Hepatocyte (in vitro differentiated cells): Measurements from ENCODE around the gene SLC16A1. TPM values are rescaled to one million over a fixed set of nuclear protein-coding genes. Genes with fewer than 3 reads are reported as not detected.
A peak's percentile ranks its signal among the peaks of the same experiment; 100 is the strongest.
"Not testable (repeated sequence)": the region's sequence is repeated elsewhere in the genome, so short reads cannot be mapped to it uniquely, and the experiment has no call there.

Experiments
- DNase-seq: peaks from one replicate; pipeline ENCODE4 v3.0.0-alpha.2; 2016; ENCODE audit warnings: low spot score
- H2AFZ ChIP-seq: fragments of 200-600 bp; sonication (generic); 2 replicates; pipeline ENCODE4 v1.6.0; 2016; ENCODE audit warnings: antibody characterized with exemption, mild to moderate bottlenecking
- H3K27ac ChIP-seq: fragments of 200-600 bp; sonication (generic); 2 replicates; pipeline ENCODE4 v1.5.1; 2016; ENCODE audit warnings: mild to moderate bottlenecking
- H3K27me3 ChIP-seq: fragments of 200-600 bp; sonication (generic); 2 replicates; pipeline ENCODE4 v1.6.1; 2016
- H3K36me3 ChIP-seq: fragments of 200-600 bp; sonication (generic); replicated peaks from 2 replicates; pipeline ENCODE4 v1.5.1; 2016; ENCODE audit warnings: low read depth; ENCODE audit not compliant: insufficient read depth
- H3K4me1 ChIP-seq: fragments of 200-600 bp; sonication (generic); 2 replicates; pipeline ENCODE4 v1.5.1; 2016; ENCODE audit warnings: mild to moderate bottlenecking, moderate library complexity; ENCODE audit not compliant: insufficient read depth
- H3K4me2 ChIP-seq: fragments of 200-600 bp; sonication (generic); 2 replicates; pipeline ENCODE4 v1.6.0; 2016
- H3K4me3 ChIP-seq: fragments of 200-600 bp; sonication (generic); 2 replicates; pipeline ENCODE4 v1.5.1; 2016; ENCODE audit warnings: mild to moderate bottlenecking
- H3K79me2 ChIP-seq: fragments of 200-600 bp; sonication (generic); 2 replicates; pipeline ENCODE4 v1.6.0; 2017; ENCODE audit warnings: mild to moderate bottlenecking
- H3K9me2 ChIP-seq: fragments of 200-600 bp; sonication (generic); replicated peaks from 2 replicates; pipeline ENCODE4 v1.6.0; 2017; ENCODE audit warnings: mild to moderate bottlenecking; ENCODE audit not compliant: insufficient read depth
- H3K9me3 ChIP-seq: fragments of 200-600 bp; sonication (generic); 2 replicates; pipeline ENCODE4 v1.5.1; 2016; ENCODE audit warnings: low read depth, mild to moderate bottlenecking
- H4K20me1 ChIP-seq: fragments of 200-600 bp; sonication (generic); 2 replicates; pipeline ENCODE4 v1.6.0; 2016; ENCODE audit warnings: mild to moderate bottlenecking; ENCODE audit not compliant: insufficient read depth, poor library complexity, severe bottlenecking
- EZH2 ChIP-seq: fragments of 200-600 bp; sonication (generic); IDR thresholded peaks from 2 replicates; pipeline ENCODE4 v1.6.1; 2016; ENCODE audit warnings: antibody characterized with exemption, mild to moderate bottlenecking, borderline replicate concordance
- EZH2phosphoT487 ChIP-seq: fragments of 200-600 bp; sonication (generic); IDR thresholded peaks from one replicate; pipeline ENCODE4 v1.6.1; 2018; ENCODE audit warnings: antibody characterized with exemption, mild to moderate bottlenecking, low read depth, moderate library complexity; ENCODE audit not compliant: unreplicated experiment, severe bottlenecking
- WGBS: methylation state at CpG from one replicate; pipeline ENCODE4 v1.1.6; 2016; ENCODE audit warnings: low lambda C conversion rate; ENCODE audit errors: missing lambda C conversion rate; 5-methylcytosine and 5-hydroxymethylcytosine counted together
- polyA plus RNA-seq: library from polyadenylated mRNA; unstranded; fragments of >200 nt; fragmentation: Nextera tagmentation; extraction: Ambion mirVana; gene quantifications from 2 replicates; pipeline ENCODE4 v1.2.1, GENCODE V29; 2016
- total RNA-seq: library from RNA; depleted of rRNA; stranded (reverse); fragments of >200 nt; gene quantifications from 2 replicates; pipeline ENCODE4 v1.2.3, GENCODE V29; 2014
- TF ChIP-seq, protein P1 (sequence below): fragments of 200-600 bp; sonication (generic); IDR thresholded peaks from 2 replicates; pipeline ENCODE4 v1.5.1; 2016; ENCODE audit warnings: antibody characterized with exemption, mild to moderate bottlenecking; ENCODE audit not compliant: poor library complexity

SLC16A1 gene
- total and polyA plus RNA-seq, 2 experiments from 2014 or later, result 43.7 to 55.1 TPM

DNA sequence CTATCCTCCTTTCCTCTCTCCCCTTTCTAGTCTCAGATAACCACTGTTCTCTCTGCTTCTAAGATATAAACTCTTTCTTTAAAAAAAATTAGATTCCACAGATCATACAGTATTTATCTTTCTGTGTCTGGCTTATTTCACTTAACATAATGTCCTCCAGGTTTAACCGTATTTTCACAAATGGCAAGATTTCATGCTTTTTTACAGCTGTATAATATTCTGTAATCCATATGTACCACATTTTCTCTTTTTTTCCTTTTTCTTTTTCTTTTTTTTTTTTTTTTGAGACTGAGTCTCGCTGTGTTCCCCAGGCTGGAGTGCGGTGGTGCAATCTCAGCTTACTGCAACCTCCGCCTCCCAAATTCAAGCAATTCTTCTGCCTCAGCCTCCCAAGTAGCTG, 5.1 kb upstream of the SLC16A1 start:
- Histone ChIP-seq H3K9me3 (no peaks in the 10 kb centered on the region), H3K27ac (no peak overlapping the region), H3K4me3 (no peak overlapping the region), H2AFZ (no peak overlapping the region), H3K27me3 (no peaks in the 10 kb centered on the region), H3K4me1 (no peaks in the 10 kb centered on the region), H3K36me3 (no peaks in the 10 kb centered on the region), H4K20me1 (no peaks in the 10 kb centered on the region), H3K79me2 (peaks cover 2% of the 10 kb centered on the region), H3K9me2 (no peaks in the 10 kb centered on the region), H3K4me2 (no peak overlapping the region)
- no peak for TF ChIP-seq EZH2phosphoT487
- no peak for TF ChIP-seq EZH2
- TF ChIP-seq, protein P1, sequence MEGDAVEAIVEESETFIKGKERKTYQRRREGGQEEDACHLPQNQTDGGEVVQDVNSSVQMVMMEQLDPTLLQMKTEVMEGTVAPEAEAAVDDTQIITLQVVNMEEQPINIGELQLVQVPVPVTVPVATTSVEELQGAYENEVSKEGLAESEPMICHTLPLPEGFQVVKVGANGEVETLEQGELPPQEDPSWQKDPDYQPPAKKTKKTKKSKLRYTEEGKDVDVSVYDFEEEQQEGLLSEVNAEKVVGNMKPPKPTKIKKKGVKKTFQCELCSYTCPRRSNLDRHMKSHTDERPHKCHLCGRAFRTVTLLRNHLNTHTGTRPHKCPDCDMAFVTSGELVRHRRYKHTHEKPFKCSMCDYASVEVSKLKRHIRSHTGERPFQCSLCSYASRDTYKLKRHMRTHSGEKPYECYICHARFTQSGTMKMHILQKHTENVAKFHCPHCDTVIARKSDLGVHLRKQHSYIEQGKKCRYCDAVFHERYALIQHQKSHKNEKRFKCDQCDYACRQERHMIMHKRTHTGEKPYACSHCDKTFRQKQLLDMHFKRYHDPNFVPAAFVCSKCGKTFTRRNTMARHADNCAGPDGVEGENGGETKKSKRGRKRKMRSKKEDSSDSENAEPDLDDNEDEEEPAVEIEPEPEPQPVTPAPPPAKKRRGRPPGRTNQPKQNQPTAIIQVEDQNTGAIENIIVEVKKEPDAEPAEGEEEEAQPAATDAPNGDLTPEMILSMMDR, result no peak
- no peak for DNase-seq
- WGBS, result 93% methylated on average over 3 of the region's 4 CpGs

DNA sequence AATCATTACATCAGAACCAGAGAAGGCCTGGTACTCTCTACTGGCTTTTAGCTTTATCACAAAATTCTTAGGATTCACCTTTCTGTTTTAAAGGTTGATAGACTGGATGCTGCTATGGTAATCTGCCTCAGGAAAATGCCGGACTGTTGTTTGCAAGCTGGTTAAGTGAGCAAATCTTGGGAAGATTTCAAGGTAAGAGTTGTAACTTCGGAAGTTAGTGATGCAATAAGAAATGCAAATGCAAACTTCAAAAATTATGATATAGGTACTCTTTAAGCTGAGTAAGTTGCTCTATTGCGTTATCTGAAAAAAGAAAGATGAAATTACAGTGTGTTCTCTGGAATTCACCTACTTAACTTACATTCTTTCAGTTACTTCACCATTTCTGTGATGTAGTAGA, 4.4 kb upstream of the SLC16A1 start:
- no peaks in the 10 kb centered on the region for H4K20me1 ChIP-seq
- no peaks in the 10 kb centered on the region for H3K36me3 ChIP-seq
- TF ChIP-seq EZH2, result no peak
- TF ChIP-seq, protein P1, result no peak
- no peak for TF ChIP-seq EZH2phosphoT487
- H3K9me2 ChIP-seq, result no peaks in the 10 kb centered on the region
- H2AFZ ChIP-seq, result no peak overlapping the region
- no peaks in the 10 kb centered on the region for H3K27me3 ChIP-seq
- H3K4me3 ChIP-seq, result no peak overlapping the region
- H3K4me1 ChIP-seq, result no peaks in the 10 kb centered on the region
- H3K9me3 ChIP-seq, result no peaks in the 10 kb centered on the region
- DNase-seq, result no peak
- H3K4me2 ChIP-seq, result no peak overlapping the region
- WGBS, result 90% methylated on average over 3 of the region's 3 CpGs
- H3K27ac ChIP-seq, result no peak overlapping the region
- H3K79me2 ChIP-seq, result peaks cover 2% of the 10 kb centered on the region

DNA sequence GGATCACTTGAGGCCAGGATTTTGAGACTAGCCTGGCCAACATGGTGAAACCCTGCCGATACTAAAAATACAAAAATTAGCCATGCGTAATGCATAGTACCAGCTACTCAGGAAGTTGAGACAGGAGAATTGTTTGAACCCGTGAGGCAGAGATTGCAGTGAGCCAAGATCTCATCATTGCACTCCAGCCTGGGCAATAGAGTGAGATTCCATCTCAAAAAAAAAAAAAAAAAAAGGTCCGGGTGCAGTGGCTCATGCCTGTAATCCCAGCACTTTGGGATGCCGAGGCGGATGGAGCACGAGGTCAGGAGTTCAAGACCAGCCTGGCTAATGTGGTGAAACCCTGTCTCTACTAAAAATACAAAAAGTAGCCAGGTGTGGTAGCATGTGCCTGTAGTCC, 2.2 kb upstream of the SLC16A1 start:
- peaks cover 20% of the 10 kb centered on the region for H3K79me2 ChIP-seq
- not testable (repeated sequence) for H3K9me3 ChIP-seq, H4K20me1 ChIP-seq, H2AFZ ChIP-seq, H3K4me3 ChIP-seq, H3K27me3 ChIP-seq, H3K36me3 ChIP-seq, H3K27ac ChIP-seq, H3K9me2 ChIP-seq, DNase-seq
- H3K4me1 ChIP-seq, result peaks cover 11% of the 10 kb centered on the region
- peak overlapping the region; percentile 96 for H3K4me2 ChIP-seq
- 88% methylated on average over 7 of the region's 7 CpGs for WGBS

GRCh38 chr1:112957133-112957812, 1.3 kb upstream of the SLC16A1 start:
- Histone ChIP-seq H2AFZ (peak overlapping the region; percentile 97), H4K20me1 (no peaks in the 10 kb centered on the region), H3K27ac (no peak overlapping the region), H3K9me2 (no peaks in the 10 kb centered on the region), H3K4me1 (peaks cover 11% of the 10 kb centered on the region), H3K4me3 (no peak overlapping the region), H3K27me3 (no peaks in the 10 kb centered on the region), H3K9me3 (no peaks in the 10 kb centered on the region), H3K36me3 (no peaks in the 10 kb centered on the region), H3K4me2 (peak overlapping the region; percentile 96), H3K79me2 (peaks cover 30% of the 10 kb centered on the region)
- DNase-seq, result peak; percentile 37
- TF ChIP-seq EZH2phosphoT487, result no peak
- 22% methylated on average over 11 of the region's 11 CpGs for WGBS
